Activated CD8-positive, alpha-beta memory T cell treated with anti-CD3 and anti-CD28 coated beads, Interleukin-2, amount 10 ng/mL, durations not matched to agents 7 days and 5 days (primary cell): Measurements from ENCODE around the gene MAN1C1. TPM values are rescaled to one million over a fixed set of nuclear protein-coding genes. Genes with fewer than 3 reads are reported as not detected.

Source experiments
- ATAC-seq: fragments of 150-1000 bp; cut with Tn5 transposase; one replicate; pipeline ENCODE4 v1.10.0; 2021; ENCODE audit warnings: moderate library complexity
- CTCF ChIA-PET: fragments of 350-600 bp; sonication (Branson Sonifier 250); formaldehyde crosslinking; loops from one replicate; lab custom pipeline; 2021; ENCODE audit warnings: antibody characterized with exemption; lab: Charles Lee
- DNase-seq: peaks from one replicate; pipeline ENCODE4 v3.0.0-alpha.2; 2020
- H3K27ac Mint-ChIP-seq: one replicate; pipeline ENCODE4 v1.8.0; 2021; ENCODE audit warnings: mild to moderate bottlenecking, mixed read lengths
- H3K27me3 Mint-ChIP-seq: one replicate; pipeline ENCODE4 v1.8.0; 2021; ENCODE audit warnings: mixed read lengths
- H3K36me3 Mint-ChIP-seq: one replicate; pipeline ENCODE4 v1.8.0; 2021; ENCODE audit warnings: mild to moderate bottlenecking, mixed read lengths
- H3K4me1 Mint-ChIP-seq: one replicate; pipeline ENCODE4 v1.8.0; 2021; ENCODE audit warnings: mixed read lengths
- H3K4me3 Mint-ChIP-seq: one replicate; pipeline ENCODE4 v1.8.0; 2021; ENCODE audit warnings: mild to moderate bottlenecking, moderate library complexity, mixed read lengths
- H3K9me3 Mint-ChIP-seq: one replicate; pipeline ENCODE4 v1.8.0; 2022; ENCODE audit warnings: low read depth, mixed read lengths
- total RNA-seq, 2 experiments: library from RNA; stranded (reverse); gene quantifications; one replicate each; pipeline ENCODE4 v1.2.3, GENCODE V29; 2021

MAN1C1 gene
- total RNA-seq, 2 experiments from 2014 or later = 15.5 to 20.0 TPM

DNA sequence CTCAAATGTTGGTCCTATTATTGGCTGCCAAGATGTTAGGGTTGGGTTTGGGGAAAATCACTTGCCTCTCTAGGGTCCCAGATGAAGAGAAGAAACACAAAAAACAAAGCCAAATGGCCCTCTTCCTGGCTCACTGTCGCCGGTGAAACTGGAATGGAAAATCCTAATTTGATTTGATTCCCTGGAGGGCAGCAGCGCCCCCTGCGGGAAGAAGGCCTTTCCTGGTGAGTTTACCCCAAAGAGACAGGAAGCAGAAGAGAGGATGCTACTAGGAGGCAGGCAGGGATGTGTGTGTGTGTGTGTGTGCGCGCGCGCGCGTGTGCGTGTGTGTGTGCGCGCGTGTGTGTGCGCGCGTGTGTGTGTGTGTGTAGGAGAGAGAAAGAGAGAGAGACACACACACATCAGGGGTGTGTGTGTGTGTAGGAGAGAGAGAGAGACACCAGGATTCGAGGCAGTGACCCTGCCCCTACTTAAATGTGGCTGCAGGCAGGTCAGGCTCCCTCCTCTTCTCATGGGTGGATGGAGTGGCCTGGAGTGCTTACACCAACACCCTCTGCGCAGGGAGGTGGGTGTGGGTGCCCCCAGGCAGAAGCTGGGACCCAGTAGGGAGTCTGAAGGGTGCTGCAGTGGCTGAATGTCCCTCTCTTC is 180.3 kb downstream of the MAN1C1 start:
- Mint-ChIP-seq H3K9me3 (no peaks in the 10 kb centered on the region), H3K4me3 (peak overlapping the region; percentile 8), H3K4me1 (peaks cover 26% of the 10 kb centered on the region), H3K36me3 (no peaks in the 10 kb centered on the region), H3K27ac (peak overlapping the region; percentile 20), H3K27me3 (peaks cover 41% of the 10 kb centered on the region)
- ATAC-seq = peak; percentile 73
- CTCF ChIA-PET = interaction anchor here (0.7 to 6.5 kb wide), 11 partner anchors 12 to 243 kb away, joined by 3 to 75 read pairs (median 4); no protein-coding TSS in a partner anchor
- DNase-seq = peak; percentile 87

GRCh38 chr1:25797939-25798338 is 181.3 kb downstream of the MAN1C1 start:
- H3K27me3 Mint-ChIP-seq = peaks cover 50% of the 10 kb centered on the region
- H3K9me3 Mint-ChIP-seq = no peaks in the 10 kb centered on the region
- ATAC-seq = no peak
- peaks cover 34% of the 10 kb centered on the region for H3K4me1 Mint-ChIP-seq
- CTCF ChIA-PET = interaction anchor here (0.6 to 6.5 kb wide), 12 partner anchors 12 to 277 kb away, joined by 3 to 75 read pairs (median 4); partner anchors contain the start of genes LDLRAP1 and MAN1C1
- no peak overlapping the region for H3K27ac Mint-ChIP-seq
- no peaks in the 10 kb centered on the region for H3K36me3 Mint-ChIP-seq
- DNase-seq = no peak
- no peak overlapping the region for H3K4me3 Mint-ChIP-seq

- ATAC-seq = no peak
- Mint-ChIP-seq H3K4me1 (peaks cover 37% of the 10 kb centered on the region), H3K27me3 (peaks cover 54% of the 10 kb centered on the region), H3K36me3 (no peaks in the 10 kb centered on the region), H3K27ac (no peak overlapping the region), H3K9me3 (no peaks in the 10 kb centered on the region), H3K4me3 (no peak overlapping the region)
- no peak for DNase-seq
- CTCF ChIA-PET = interaction anchor here (0.6 to 6.5 kb wide), 11 partner anchors 11 to 278 kb away, joined by 3 to 75 read pairs (median 4); partner anchors contain the start of genes LDLRAP1 and MAN1C1
Observed at GRCh38 chr1:25798666-25799351, 182.2 kb downstream of the MAN1C1 start.

DNA sequence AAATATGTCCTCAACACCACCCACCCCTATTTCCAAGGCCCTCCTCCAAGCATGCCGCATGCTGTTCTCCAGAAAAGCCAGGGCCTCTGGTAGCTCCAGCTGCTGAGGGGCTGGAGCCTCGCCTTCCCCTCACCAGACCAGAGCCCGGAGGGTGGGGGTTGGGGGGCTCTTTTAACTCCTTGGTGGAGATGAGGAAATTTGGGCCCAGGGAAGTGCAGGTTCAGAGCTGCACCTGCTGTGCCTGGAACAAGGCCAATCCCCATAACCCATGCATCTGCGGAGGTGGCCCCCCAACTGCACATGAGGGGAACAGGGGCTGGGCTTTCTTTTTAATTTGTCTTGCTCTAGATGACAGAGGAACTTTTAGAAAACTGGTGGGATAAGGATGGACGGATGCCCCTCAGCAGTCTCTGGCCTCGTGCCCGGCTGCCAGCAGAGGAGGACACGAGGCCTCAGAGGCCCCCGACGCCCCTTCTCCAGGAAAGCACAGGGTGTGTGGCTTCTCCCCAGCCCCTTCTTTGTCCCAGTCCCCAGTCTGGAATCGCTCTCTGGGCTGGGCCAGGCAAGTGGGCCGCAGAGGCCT is 182.9 kb downstream of the MAN1C1 start:
- no peak overlapping the region for H3K27ac Mint-ChIP-seq
- peak overlapping the region; percentile 37 for H3K4me3 Mint-ChIP-seq
- no peak for DNase-seq
- no peaks in the 10 kb centered on the region for H3K9me3 Mint-ChIP-seq
- H3K4me1 Mint-ChIP-seq = peaks cover 41% of the 10 kb centered on the region
- peaks cover 53% of the 10 kb centered on the region for H3K27me3 Mint-ChIP-seq
- H3K36me3 Mint-ChIP-seq = no peaks in the 10 kb centered on the region
- ATAC-seq = no peak
- CTCF ChIA-PET = interaction anchor here (1.1 to 6.5 kb wide), 4 partner anchors 10 to 256 kb away, joined by 3 to 75 read pairs (median 4); partner anchors contain the start of gene LDLRAP1

DNA sequence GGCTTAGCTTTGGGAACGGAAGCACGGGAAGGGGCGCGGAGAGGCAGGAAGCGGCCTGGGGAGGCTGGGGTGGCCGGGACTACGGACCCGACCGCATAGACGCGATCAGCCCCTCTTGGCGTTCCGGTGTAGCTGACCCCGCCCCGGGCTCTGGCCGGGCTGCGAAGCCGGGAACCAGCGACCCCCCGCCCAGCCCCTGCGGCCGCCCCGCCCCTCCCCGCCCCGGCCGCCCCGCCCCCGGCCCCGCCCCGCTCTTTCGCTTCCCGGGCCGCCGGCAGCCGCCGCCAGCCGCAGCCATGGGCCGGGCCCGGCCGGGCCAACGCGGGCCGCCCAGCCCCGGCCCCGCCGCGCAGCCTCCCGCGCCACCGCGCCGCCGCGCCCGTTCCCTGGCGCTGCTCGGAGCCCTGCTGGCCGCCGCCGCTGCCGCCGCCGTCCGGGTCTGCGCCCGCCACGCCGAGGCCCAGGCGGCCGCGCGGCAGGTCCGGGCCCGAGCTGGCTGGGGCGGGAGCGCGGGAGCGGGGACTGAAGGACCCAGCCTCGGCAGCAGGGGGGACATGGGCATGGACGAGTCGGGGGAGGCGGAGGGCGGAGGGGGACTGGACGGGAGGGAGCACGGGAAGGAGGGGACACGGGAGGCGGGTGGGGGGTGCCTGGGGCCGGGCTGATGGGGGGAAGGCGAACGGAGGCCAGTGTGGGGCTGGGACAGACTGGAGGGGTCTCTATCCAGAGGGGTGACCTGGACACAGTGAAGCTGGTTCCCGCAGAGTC is 183.5 kb downstream of the MAN1C1 start, which contains the start of gene SELENON:
TSS of gene SELENON (plus strand) at position 259 of the 768 bp plus-strand sequence. CDS start at position 297, 38 bp downstream.
- no peaks in the 10 kb centered on the region for H3K36me3 Mint-ChIP-seq
- DNase-seq (no peak), ATAC-seq (peak; percentile 56)
- H3K27ac Mint-ChIP-seq = no peak within 1 kb of the TSS
- H3K4me3 Mint-ChIP-seq = peak within 1 kb of the TSS; percentile 61
- peaks cover 41% of the 10 kb centered on the region for H3K4me1 Mint-ChIP-seq
- H3K9me3 Mint-ChIP-seq = no peaks in the 10 kb centered on the region
- CTCF ChIA-PET = interaction anchor here (1.1 to 6.5 kb wide), 4 partner anchors 9 to 195 kb away, joined by 3 to 75 read pairs (median 19); no protein-coding TSS in a partner anchor
- H3K27me3 Mint-ChIP-seq = peaks cover 49% of the 10 kb centered on the region

- Mint-ChIP-seq H3K4me3 (peak overlapping the region; percentile 61), H3K27ac (no peak overlapping the region), H3K27me3 (peaks cover 44% of the 10 kb centered on the region), H3K4me1 (peaks cover 39% of the 10 kb centered on the region), H3K36me3 (no peaks in the 10 kb centered on the region), H3K9me3 (no peaks in the 10 kb centered on the region)
- ATAC-seq = no peak
- CTCF ChIA-PET = interaction anchor here (0.9 to 5.4 kb wide), 3 partner anchors 189 to 297 kb away, joined by 3 to 34 read pairs (median 4); no protein-coding TSS in a partner anchor
- no peak for DNase-seq
Observed at GRCh38 chr1:25800703-25801377, 184.2 kb downstream of the MAN1C1 start.

- no peak for ATAC-seq
- Mint-ChIP-seq H3K4me1 (peaks cover 20% of the 10 kb centered on the region), H3K4me3 (no peak overlapping the region)
Observed at GRCh38 chr1:25802915-25803314, 186.3 kb downstream of the MAN1C1 start.

DNA sequence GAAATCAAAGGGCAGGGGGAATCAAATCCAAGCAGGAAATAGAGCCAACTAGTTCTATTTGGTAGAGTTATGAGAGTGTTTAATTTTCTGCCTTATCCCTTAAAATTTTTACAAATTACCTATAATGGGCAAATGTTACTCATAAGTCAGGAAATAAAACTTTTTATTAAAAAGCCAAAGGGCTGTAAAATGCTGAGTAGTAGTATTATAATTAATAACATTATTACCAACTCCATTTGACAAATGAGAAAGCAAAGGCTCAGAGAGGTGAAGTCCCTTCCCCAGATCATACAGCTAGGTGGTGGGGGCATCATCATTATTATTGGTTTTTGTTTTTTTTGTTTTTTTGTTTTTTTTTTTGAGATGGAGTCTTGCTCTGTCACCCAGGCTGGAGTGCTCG is 186.8 kb downstream of the MAN1C1 start:
- H3K4me3 Mint-ChIP-seq = no peak overlapping the region

More at GRCh38 chr1:25802915-25803314, 186.3 kb downstream of the MAN1C1 start:
- Mint-ChIP-seq H3K9me3 (no peaks in the 10 kb centered on the region), H3K36me3 (no peaks in the 10 kb centered on the region), H3K27me3 (peaks cover 37% of the 10 kb centered on the region), H3K27ac (no peak overlapping the region)
- no peak for DNase-seq
- CTCF ChIA-PET = interaction anchor here (1.2 to 5.4 kb wide), 3 partner anchors 8 to 196 kb away, joined by 3 to 34 read pairs (median 9); no protein-coding TSS in a partner anchor

DNA sequence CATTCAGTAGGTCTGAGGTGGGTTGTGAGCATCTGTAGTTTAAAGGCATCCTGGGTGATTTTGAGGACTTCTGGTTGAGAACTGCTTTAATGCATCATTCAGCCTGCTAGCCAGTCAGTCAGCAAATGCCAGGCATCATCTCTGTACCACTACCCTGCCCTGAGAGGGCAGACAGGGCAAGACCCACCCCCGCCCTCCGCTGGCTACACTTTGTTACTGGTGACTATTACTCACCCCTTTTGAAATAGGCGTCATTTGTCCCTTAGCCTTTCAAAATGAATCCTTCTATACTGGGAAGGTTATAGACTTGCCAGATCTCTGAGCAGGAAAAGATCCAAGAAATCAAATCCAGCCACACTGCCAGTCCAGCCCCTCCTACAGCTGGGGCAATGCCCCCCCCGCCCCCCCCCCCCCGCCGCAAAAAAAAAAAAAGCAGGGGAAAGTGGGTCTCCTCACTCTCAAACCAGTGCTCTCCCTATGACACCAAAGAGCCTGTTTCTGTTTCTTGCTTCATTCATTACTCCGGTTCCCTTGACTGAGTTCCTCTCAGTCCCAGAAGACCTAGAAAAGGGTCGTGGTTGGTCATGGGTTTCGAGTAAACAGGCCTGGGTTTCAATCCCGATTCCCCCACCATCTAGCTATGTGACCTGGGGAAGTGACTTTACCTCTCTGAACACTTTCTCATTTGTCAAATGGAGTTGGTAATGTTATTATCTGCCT is 187.8 kb downstream of the MAN1C1 start:
- CTCF ChIA-PET = interaction anchor here (1.0 to 5.4 kb wide), 3 partner anchors 10 to 284 kb away, joined by 4 to 34 read pairs (median 4); no protein-coding TSS in a partner anchor
- peaks cover 20% of the 10 kb centered on the region for H3K4me1 Mint-ChIP-seq
- no peaks in the 10 kb centered on the region for H3K9me3 Mint-ChIP-seq
- no peak overlapping the region for H3K27ac Mint-ChIP-seq
- no peaks in the 10 kb centered on the region for H3K36me3 Mint-ChIP-seq
- no peak overlapping the region for H3K4me3 Mint-ChIP-seq
- peaks cover 29% of the 10 kb centered on the region for H3K27me3 Mint-ChIP-seq
- no peak for DNase-seq
- ATAC-seq = no peak

More for the DNA sequence above, 186.8 kb downstream of the MAN1C1 start:
- H3K27me3 Mint-ChIP-seq = peaks cover 34% of the 10 kb centered on the region
- H3K4me1 Mint-ChIP-seq = peaks cover 20% of the 10 kb centered on the region
- no peaks in the 10 kb centered on the region for H3K36me3 Mint-ChIP-seq
- CTCF ChIA-PET = interaction anchor here (5.4 kb wide), 1 partner anchor 194 kb away, joined by 34 read pairs; no protein-coding TSS in a partner anchor
- DNase-seq (no peak), ATAC-seq (no peak)
- H3K27ac Mint-ChIP-seq = no peak overlapping the region
- H3K9me3 Mint-ChIP-seq = no peaks in the 10 kb centered on the region

- DNase-seq (no peak), ATAC-seq (no peak)
- Mint-ChIP-seq H3K27me3 (peaks cover 29% of the 10 kb centered on the region), H3K4me3 (no peak overlapping the region), H3K4me1 (peaks cover 20% of the 10 kb centered on the region), H3K27ac (no peak overlapping the region), H3K9me3 (no peaks in the 10 kb centered on the region), H3K36me3 (no peaks in the 10 kb centered on the region)
- CTCF ChIA-PET = interaction anchor here (1.0 to 5.4 kb wide), 3 partner anchors 11 to 284 kb away, joined by 4 to 34 read pairs (median 4); no protein-coding TSS in a partner anchor
Observed at GRCh38 chr1:25804964-25805862, 188.6 kb downstream of the MAN1C1 start.

DNA sequence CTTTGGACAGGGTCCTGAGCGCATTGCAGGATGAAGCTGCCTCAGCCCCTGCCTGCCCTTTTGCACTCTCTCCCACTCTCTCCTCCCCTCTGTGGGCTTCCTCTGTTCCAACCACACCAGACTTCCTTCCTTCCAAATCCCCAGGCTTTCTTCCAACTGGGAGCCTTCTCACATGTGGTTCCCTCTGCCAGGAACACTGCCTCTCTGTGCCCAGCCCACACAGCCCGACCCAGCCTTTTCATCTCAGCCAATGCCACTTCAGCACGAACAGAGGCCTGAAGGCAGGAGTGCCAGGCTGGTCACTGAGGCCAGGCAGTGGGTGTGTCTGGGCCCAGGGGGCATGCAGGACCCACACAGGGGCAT is 189.3 kb downstream of the MAN1C1 start:
- Mint-ChIP-seq H3K9me3 (no peaks in the 10 kb centered on the region), H3K4me1 (peaks cover 15% of the 10 kb centered on the region), H3K27ac (no peak overlapping the region), H3K36me3 (no peaks in the 10 kb centered on the region), H3K27me3 (peaks cover 25% of the 10 kb centered on the region), H3K4me3 (no peak overlapping the region)
- CTCF ChIA-PET = no interaction called here
- ATAC-seq = no peak
- no peak for DNase-seq
